IMR-90 (cell line): Measurements from ENCODE around the gene FAM210B. TPM values are rescaled to one million over a fixed set of nuclear protein-coding genes. Genes with fewer than 3 reads are reported as not detected.

Experiments used
- ATAC-seq: fragments of 200-7000 bp; cut with Tn5 transposase; 2 replicates; pipeline ENCODE4 v1.9.1; 2020; ENCODE audit warnings: low read depth, mild to moderate bottlenecking, moderate library complexity
- BruUV-seq: library from RNA; stranded (reverse); fragments of 400-500 nt; replicated peaks from 2 replicates; lab custom pipeline; 2021; lab: Mats Ljungman, UMichigan
- CTCF ChIA-PET: fragments of 300-600 bp; formaldehyde crosslinking; extraction: SDS; loops from one replicate; lab custom pipeline; 2021; ENCODE audit warnings: antibody characterized with exemption; lab: Yijun Ruan, JAX
- POLR2A ChIA-PET: fragments of 300-600 bp; sonication (Branson Sonifier 250); formaldehyde crosslinking; loops from one replicate; lab custom pipeline; 2022; ENCODE audit warnings: antibody characterized with exemption; ENCODE audit not compliant: unreplicated experiment; lab: Charles Lee
- DNase-seq: peaks from one replicate; pipeline ENCODE4 v3.0.0; 2013
- H2AFZ ChIP-seq: replicated peaks from 2 replicates; pipeline ENCODE3; 2013; ENCODE audit warnings: low read length, mild to moderate bottlenecking; ENCODE audit not compliant: poor library complexity
- H2AK5ac ChIP-seq: 2 replicates; pipeline ENCODE4 v1.6.1; 2013; ENCODE audit warnings: low read depth, low read length, inconsistent platforms
- H2AK9ac ChIP-seq: replicated peaks from 2 replicates; pipeline ENCODE3; 2013; ENCODE audit warnings: mild to moderate bottlenecking, low read depth, low read length, moderate library complexity; ENCODE audit not compliant: poor library complexity
- H2BK120ac ChIP-seq: 2 replicates; pipeline ENCODE4 v1.6.1; 2013; ENCODE audit warnings: low read depth, low read length, inconsistent platforms
- H2BK15ac ChIP-seq: 3 replicates; pipeline ENCODE4 v1.6.1; 2013; ENCODE audit warnings: low read depth, low read length, inconsistent platforms
- H2BK20ac ChIP-seq: 2 replicates; pipeline ENCODE4 v1.6.1; 2013; ENCODE audit warnings: low read depth, mild to moderate bottlenecking, inconsistent platforms, low read length, moderate library complexity
- H2BK5ac ChIP-seq: 2 replicates; pipeline ENCODE4 v1.6.1; 2013; ENCODE audit warnings: mild to moderate bottlenecking, low read depth, low read length, inconsistent platforms; ENCODE audit not compliant: poor library complexity, severe bottlenecking
- H3K14ac ChIP-seq: replicated peaks from 2 replicates; pipeline ENCODE4 v1.6.1; 2013; ENCODE audit warnings: low read depth, low read length, inconsistent platforms
- H3K18ac ChIP-seq: 2 replicates; pipeline ENCODE4 v1.6.1; 2013; ENCODE audit warnings: low read depth, low read length, control low read depth
- H3K23ac ChIP-seq: 2 replicates; pipeline ENCODE4 v1.6.1; 2013; ENCODE audit warnings: low read depth, low read length, inconsistent platforms
- H3K27ac ChIP-seq: 2 replicates; pipeline ENCODE4 v1.5.1; 2013; ENCODE audit warnings: mild to moderate bottlenecking, control low read depth, low read length; ENCODE audit not compliant: insufficient read depth
- H3K27me3 ChIP-seq: 2 replicates; pipeline ENCODE4 v1.6.1; 2013; ENCODE audit warnings: low read length; ENCODE audit not compliant: control insufficient read depth, insufficient read depth
- H3K36me3 ChIP-seq: 2 replicates; pipeline ENCODE4 v1.6.1; 2013; ENCODE audit warnings: low read length, mixed read lengths; ENCODE audit not compliant: control insufficient read depth, insufficient read depth
- H3K4ac ChIP-seq: 2 replicates; pipeline ENCODE4 v1.6.1; 2013; ENCODE audit warnings: low read depth, low read length, inconsistent platforms
- H3K4me1 ChIP-seq: 2 replicates; pipeline ENCODE4 v1.6.1; 2013; ENCODE audit warnings: low read length, mixed read lengths; ENCODE audit not compliant: control insufficient read depth, insufficient read depth
- H3K4me2 ChIP-seq: 2 replicates; pipeline ENCODE4 v1.6.1; 2013; ENCODE audit warnings: low read depth, mild to moderate bottlenecking, control low read depth, low read length, moderate library complexity
- H3K4me3 ChIP-seq: 2 replicates; pipeline ENCODE4 v1.5.1; 2013; ENCODE audit warnings: low read depth, mild to moderate bottlenecking, control low read depth, low read length, moderate library complexity; ENCODE audit not compliant: insufficient read depth
- H3K56ac ChIP-seq: 2 replicates; pipeline ENCODE4 v1.6.1; 2013; ENCODE audit warnings: low read length, inconsistent platforms; ENCODE audit not compliant: insufficient read depth; ENCODE audit errors: extremely low read depth
- H3K79me1 ChIP-seq, 2 experiments: 2 replicates each; pipeline ENCODE4 v1.6.1; 2013; ENCODE audit warnings: low read length in 2 of 2, inconsistent platforms in 1 of 2, low read depth in 1 of 2
- H3K9ac ChIP-seq: 2 replicates; pipeline ENCODE4 v1.6.1; 2013; ENCODE audit warnings: low read depth, low read length, control low read depth
- H3K9me1 ChIP-seq: 2 replicates; pipeline ENCODE4 v1.6.1; 2013; ENCODE audit warnings: low read length, inconsistent platforms; ENCODE audit not compliant: insufficient read depth
- H3K9me3 ChIP-seq: 2 replicates; pipeline ENCODE4 v1.6.1; 2013; ENCODE audit warnings: low read length; ENCODE audit not compliant: control insufficient read depth, insufficient read depth
- H4K20me1 ChIP-seq: 2 replicates; pipeline ENCODE4 v1.6.1; 2013; ENCODE audit warnings: low read length, inconsistent platforms; ENCODE audit not compliant: insufficient read depth
- H4K5ac ChIP-seq: 2 replicates; pipeline ENCODE4 v1.6.1; 2013; ENCODE audit warnings: mild to moderate bottlenecking, low read depth, low read length, control low read depth
- H4K8ac ChIP-seq, 2 experiments: 2 replicates each; pipeline ENCODE4 v1.6.1; 2013; ENCODE audit warnings: low read depth in 2 of 2, low read length in 2 of 2, control low read depth in 1 of 2, inconsistent platforms in 1 of 2
- H4K91ac ChIP-seq: 2 replicates; pipeline ENCODE4 v1.6.1; 2013; ENCODE audit warnings: low read depth, low read length, inconsistent platforms; ENCODE audit not compliant: insufficient read depth
- BHLHE40 ChIP-seq: fragments of 150-350 bp; IDR thresholded peaks from 2 replicates; pipeline ENCODE4 v1.6.1; 2016; ENCODE audit warnings: mild to moderate bottlenecking, low read depth, low read length
- CEBPB ChIP-seq: IDR thresholded peaks from 2 replicates; pipeline ENCODE4 v1.6.1; 2012; ENCODE audit warnings: low read depth, low read length, improper control_type of control experiment
- CHD1 ChIP-seq: IDR thresholded peaks from 2 replicates; pipeline ENCODE4 v1.6.1; 2012; ENCODE audit warnings: low read depth, low read length, improper control_type of control experiment
- CTCF ChIP-seq: conservative IDR thresholded peaks from 2 replicates; pipeline ENCODE4 v1.5.1; 2012; ENCODE audit warnings: mild to moderate bottlenecking, low read depth, low read length, improper control_type of control experiment
- ELK1 ChIP-seq: fragments of 150-350 bp; IDR thresholded peaks from 2 replicates; pipeline ENCODE4 v1.6.1; 2016; ENCODE audit warnings: low read depth, mild to moderate bottlenecking, low read length, moderate library complexity, borderline replicate concordance
- FOS ChIP-seq: fragments of 150-350 bp; IDR thresholded peaks from 2 replicates; pipeline ENCODE4 v1.6.1; 2016; ENCODE audit warnings: low read depth, low read length
- MXI1 ChIP-seq: IDR thresholded peaks from 2 replicates; pipeline ENCODE4 v1.6.1; 2012; ENCODE audit warnings: low read depth, mild to moderate bottlenecking, low read length, moderate library complexity, borderline replicate concordance
- NFE2L2 ChIP-seq: fragments of 150-350 bp; IDR thresholded peaks from 2 replicates; pipeline ENCODE4 v1.6.1; 2016; ENCODE audit warnings: low read depth, mild to moderate bottlenecking, low read length
- POLR2A ChIP-seq: IDR thresholded peaks from 2 replicates; pipeline ENCODE4 v1.6.1; 2012; ENCODE audit warnings: mild to moderate bottlenecking, low read depth, low read length
- RAD21 ChIP-seq: IDR thresholded peaks from 2 replicates; pipeline ENCODE4 v1.6.1; 2012; ENCODE audit warnings: low read length, improper control_type of control experiment
- RCOR1 ChIP-seq: IDR thresholded peaks from 2 replicates; pipeline ENCODE4 v1.6.1; 2012; ENCODE audit warnings: mild to moderate bottlenecking, low read length, improper control_type of control experiment; ENCODE audit not compliant: insufficient replicate concordance
- RFX5 ChIP-seq: IDR thresholded peaks from 2 replicates; pipeline ENCODE4 v1.8.0; 2012; ENCODE audit warnings: low read depth, mild to moderate bottlenecking, low read length, moderate library complexity
- SMC3 ChIP-seq: fragments of 150-350 bp; IDR thresholded peaks from 2 replicates; pipeline ENCODE4 v1.6.1; 2016; ENCODE audit warnings: low read depth, mild to moderate bottlenecking, antibody characterized with exemption, low read length, moderate library complexity
- USF2 ChIP-seq: fragments of 150-350 bp; IDR thresholded peaks from 2 replicates; pipeline ENCODE4 v1.6.1; 2017; ENCODE audit warnings: mild to moderate bottlenecking, antibody characterized with exemption, low read length, low read depth
- WGBS, 2 experiments: methylation state at CpG; one replicate each; pipeline versions ENCODE4 v1.1.5 to v1.1.7; 2013; ENCODE audit warnings: missing lambda C conversion rate in 2 of 2; ENCODE audit not compliant: insufficient read length in 1 of 2; ENCODE audit errors: extremely low coverage in 2 of 2; 5-methylcytosine and 5-hydroxymethylcytosine counted together
- dilution Hi-C: fragments of 300-500 bp; cut with HindIII; formaldehyde crosslinking; loops from one replicate; pipeline ENCODE4 v1.14.3; 2018; ENCODE audit warnings: low sequenced_read_pairs; ENCODE audit not compliant: unreplicated experiment
- in situ Hi-C: fragments of 300-500 bp; cut with MboI; formaldehyde crosslinking; loops from 3 replicates; pipeline ENCODE4 v1.14.3; 2019; ENCODE audit warnings: low sequenced_read_pairs, inconsistent platforms, mixed read lengths
- intact Hi-C: fragments of 100-400 bp; cut with micrococcal nuclease; formaldehyde crosslinking; loops from 2 replicates; pipeline ENCODE4 v1.10.0; 2022
- polyA plus RNA-seq, 3 experiments: library from polyadenylated mRNA; depleted of rRNA; stranded (reverse); fragments of >200 nt; gene quantifications; 2 replicates each; pipeline ENCODE4 v1.2.3, GENCODE V29; 2012; ENCODE audit warnings: low replicate concordance in 1 of 3
- total RNA-seq: library from RNA; depleted of rRNA; stranded (reverse); fragments of >200 nt; gene quantifications from 2 replicates; pipeline ENCODE4 v1.2.3, GENCODE V29; 2012

Gene FAM210B
- total and polyA plus RNA-seq, 2 of the 4 experiments (the other 2 are of a cell fraction): 29.5 to 45.0 TPM

DNA sequence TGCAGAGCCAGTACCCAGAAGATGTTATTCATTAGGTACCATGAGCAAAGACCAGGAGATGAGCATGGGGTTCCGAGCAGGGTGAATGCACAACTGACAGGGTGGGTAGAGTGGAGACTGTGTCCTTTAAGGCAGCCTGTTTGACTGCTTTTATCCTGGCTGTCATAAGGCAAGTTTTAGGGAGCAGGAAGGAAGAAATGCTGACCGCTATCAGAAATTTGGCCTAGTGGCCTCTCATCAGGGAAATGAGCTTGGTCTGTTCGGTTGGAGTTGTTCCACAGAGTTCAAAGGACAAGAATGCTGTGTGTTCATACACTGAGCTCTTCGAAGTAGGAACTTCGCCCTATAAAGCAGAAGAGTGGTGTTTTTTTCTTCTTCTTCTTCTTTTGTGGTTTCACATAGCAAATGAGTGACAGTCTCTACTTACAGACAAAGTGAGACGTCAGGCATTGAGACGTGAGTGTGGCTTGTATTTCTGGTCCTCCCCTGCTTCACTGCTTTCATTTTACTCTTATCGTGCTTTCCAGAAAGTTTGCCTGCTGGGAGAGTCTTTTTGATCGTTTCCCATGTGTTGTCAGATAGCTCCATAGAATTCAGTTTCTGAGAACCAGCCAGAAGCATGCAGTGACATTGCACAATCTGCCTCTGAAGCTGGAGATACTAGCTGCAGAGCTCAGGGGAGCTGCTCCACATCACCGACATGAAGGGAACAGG is 53.1 kb downstream of the FAM210B start, which contains the start of gene CASS4:
Gene CASS4 (plus strand): TSS at position 502 of the 714 bp plus-strand sequence. CDS start 199 bp downstream, at position 701.
- peak within 1 kb of the TSS; percentile 97 for H2BK120ac ChIP-seq
- H3K4me1 ChIP-seq: peaks cover 20% of the 10 kb centered on the region
- H2AFZ ChIP-seq: peak within 1 kb of the TSS; percentile 71
- H3K23ac ChIP-seq: peak within 1 kb of the TSS; percentile 94
- DNase-seq: peak; percentile 89
- H3K4me3 ChIP-seq: peak within 1 kb of the TSS; percentile 47
- peak within 1 kb of the TSS; percentile 63 for H2AK9ac ChIP-seq
- 8% methylated on average over 2 of the region's 10 CpGs; no CpG with 5 or more reads in 1 of the 2 experiments for WGBS, 2 experiments
- ATAC-seq: peak; percentile 47
- peak within 1 kb of the TSS; percentile 100 for H3K27ac ChIP-seq
- peak within 1 kb of the TSS; percentile 79 for H2BK15ac ChIP-seq
- BruUV-seq: TSS peak; percentile 72
- intact Hi-C loops: no loop called here
- H2BK20ac ChIP-seq: peak within 1 kb of the TSS; percentile 96
- peak within 1 kb of the TSS; percentile 89 to 93 for H4K8ac ChIP-seq
- peak within 1 kb of the TSS; percentile 92 for H2AK5ac ChIP-seq
- H3K56ac ChIP-seq: peak within 1 kb of the TSS; percentile 96
- H3K9me3 ChIP-seq: no peaks in the 10 kb centered on the region
- H3K4ac ChIP-seq: peak within 1 kb of the TSS; percentile 97
- in situ Hi-C loops: no loop called here
- H4K5ac ChIP-seq: peak within 1 kb of the TSS; percentile 99
- ChIA-PET POLR2A (interaction anchor here (0.8 to 1.4 kb wide), 6 partner anchors 10 to 57 kb away, joined by 3 to 10 read pairs (median 4); partner anchors contain the start of gene RTF2), CTCF (interaction anchor here (1.5 kb wide), 1 partner anchor 11 kb away, joined by 3 read pairs; no protein-coding TSS in a partner anchor)
- dilution Hi-C loops: no loop called here
- peak within 1 kb of the TSS; percentile 96 for H2BK5ac ChIP-seq
- H3K79me1 ChIP-seq: peaks cover 26 to 47% of the 10 kb centered on the region in 2 experiments
- peak within 1 kb of the TSS; percentile 91 for H3K9ac ChIP-seq
- H3K4me2 ChIP-seq: peak within 1 kb of the TSS; percentile 88
- H3K14ac ChIP-seq: peak within 1 kb of the TSS; percentile 95
- H3K36me3 ChIP-seq: peaks cover 11% of the 10 kb centered on the region
- H3K9me1 ChIP-seq: peaks cover 13% of the 10 kb centered on the region
- peak within 1 kb of the TSS; percentile 98 for H4K91ac ChIP-seq
- no peaks in the 10 kb centered on the region for H4K20me1 ChIP-seq
- H3K18ac ChIP-seq: peak within 1 kb of the TSS; percentile 96
- H3K27me3 ChIP-seq: no peaks in the 10 kb centered on the region
- TF ChIP-seq CEBPB (peak; percentile 99), RCOR1 (no peak), RAD21 (no peak), ELK1 (no peak), CHD1 (no peak; the same call in 1 of the 2 replicates), RFX5 (no peak), FOS (0 out of 2 replicates have a peak, but pooled peaks have one; percentile 17), SMC3 (no peak), POLR2A (peak; percentile 64; the same call in 1 of the 2 replicates), BHLHE40 (peak; percentile 42), CTCF (no peak), MXI1 (peak; percentile 59; the same call in 1 of the 2 replicates), NFE2L2 (peak; percentile 35; the same call in 1 of the 2 replicates), USF2 (no peak)
